ENCODE measurements around the gene MYOC.
"Not testable (repeated sequence)": the region's sequence is repeated elsewhere in the genome, so short reads cannot be mapped to it uniquely, and the experiment has no call there.

Gene MYOC

DNA sequence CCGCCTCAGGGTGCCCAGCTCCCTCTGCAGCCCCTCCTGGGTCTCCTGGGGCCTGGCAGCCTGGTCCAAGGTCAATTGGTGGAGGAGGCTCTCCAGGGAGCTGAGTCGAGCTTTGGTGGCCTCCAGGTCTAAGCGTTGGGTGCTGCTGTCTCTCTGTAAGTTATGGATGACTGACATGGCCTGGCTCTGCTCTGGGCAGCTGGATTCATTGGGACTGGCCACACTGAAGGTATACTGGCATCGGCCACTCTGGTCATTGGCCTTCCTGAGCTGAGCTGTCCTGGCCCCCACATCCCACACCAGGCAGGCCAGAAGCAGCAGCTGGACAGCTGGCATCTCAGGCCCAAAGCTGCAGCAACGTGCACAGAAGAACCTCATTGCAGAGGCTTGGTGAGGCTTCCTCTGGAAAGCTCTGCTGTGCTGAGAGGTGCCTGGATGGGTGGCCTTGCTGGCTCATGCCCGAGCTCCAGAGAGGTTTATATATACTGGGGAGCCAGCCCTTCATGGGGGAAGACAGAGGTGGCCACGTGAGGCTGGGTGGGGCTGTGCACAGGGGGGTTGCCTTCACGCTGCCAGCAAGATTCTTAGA is at the start of gene MYOC:
TSS of gene MYOC (minus strand) at position 455 of the 589 bp plus-strand sequence. CDS start at position 378, 77 bp downstream.
- TF ChIP-seq ZFX (IDR thresholded peaks at IDR 0.05) = no peak
- H3K27ac ChIP-seq = no peak within 1 kb of the TSS

DNA sequence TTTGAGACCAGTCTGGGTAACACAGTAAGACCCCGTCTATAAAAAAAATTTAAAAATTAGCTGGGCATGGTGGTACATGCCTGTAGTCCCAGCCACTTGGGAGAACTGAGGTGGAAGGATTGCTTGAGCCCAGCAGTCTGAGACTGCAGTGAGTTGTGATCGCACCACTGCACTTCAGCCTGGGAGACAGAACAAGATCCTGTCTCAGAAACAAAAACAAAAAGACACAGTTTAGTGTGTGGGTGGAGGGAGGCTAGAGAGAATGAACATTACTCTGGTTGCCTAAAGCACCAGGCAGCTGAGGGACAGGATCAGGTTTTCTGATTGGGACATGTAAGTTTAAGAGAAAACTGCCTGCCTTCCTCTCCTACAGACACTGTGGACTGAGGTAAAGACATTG is 47.0 kb upstream of the MYOC start:
- TF ChIP-seq, protein P1, sequence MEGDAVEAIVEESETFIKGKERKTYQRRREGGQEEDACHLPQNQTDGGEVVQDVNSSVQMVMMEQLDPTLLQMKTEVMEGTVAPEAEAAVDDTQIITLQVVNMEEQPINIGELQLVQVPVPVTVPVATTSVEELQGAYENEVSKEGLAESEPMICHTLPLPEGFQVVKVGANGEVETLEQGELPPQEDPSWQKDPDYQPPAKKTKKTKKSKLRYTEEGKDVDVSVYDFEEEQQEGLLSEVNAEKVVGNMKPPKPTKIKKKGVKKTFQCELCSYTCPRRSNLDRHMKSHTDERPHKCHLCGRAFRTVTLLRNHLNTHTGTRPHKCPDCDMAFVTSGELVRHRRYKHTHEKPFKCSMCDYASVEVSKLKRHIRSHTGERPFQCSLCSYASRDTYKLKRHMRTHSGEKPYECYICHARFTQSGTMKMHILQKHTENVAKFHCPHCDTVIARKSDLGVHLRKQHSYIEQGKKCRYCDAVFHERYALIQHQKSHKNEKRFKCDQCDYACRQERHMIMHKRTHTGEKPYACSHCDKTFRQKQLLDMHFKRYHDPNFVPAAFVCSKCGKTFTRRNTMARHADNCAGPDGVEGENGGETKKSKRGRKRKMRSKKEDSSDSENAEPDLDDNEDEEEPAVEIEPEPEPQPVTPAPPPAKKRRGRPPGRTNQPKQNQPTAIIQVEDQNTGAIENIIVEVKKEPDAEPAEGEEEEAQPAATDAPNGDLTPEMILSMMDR (conservative IDR thresholded peaks at IDR 0.05) = no peak
- no peak for TF ChIP-seq ZFX (IDR thresholded peaks at IDR 0.05)
- no peak overlapping the region for H3K27ac ChIP-seq

DNA sequence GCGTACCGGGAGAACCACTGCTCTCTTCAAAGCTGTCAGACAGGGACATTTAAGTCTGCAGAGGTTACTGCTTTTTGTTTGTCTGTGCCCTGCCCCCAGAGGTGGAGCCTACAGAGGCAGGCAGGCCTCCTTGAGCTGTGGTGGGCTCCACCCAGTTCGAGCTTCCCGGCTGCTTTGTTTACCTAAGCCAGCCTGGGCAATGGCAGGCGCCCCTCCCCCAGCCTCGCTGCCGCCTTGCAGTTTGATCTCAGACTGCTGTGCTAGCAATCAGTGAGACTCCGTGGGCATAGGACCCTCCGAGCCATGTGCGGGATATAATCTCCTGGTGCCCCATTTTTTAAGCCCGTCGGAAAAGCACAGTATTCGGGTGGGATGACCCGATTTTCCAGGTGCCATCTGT is 43.3 kb upstream of the MYOC start:
- H3K27ac ChIP-seq = not testable (repeated sequence)

DNA sequence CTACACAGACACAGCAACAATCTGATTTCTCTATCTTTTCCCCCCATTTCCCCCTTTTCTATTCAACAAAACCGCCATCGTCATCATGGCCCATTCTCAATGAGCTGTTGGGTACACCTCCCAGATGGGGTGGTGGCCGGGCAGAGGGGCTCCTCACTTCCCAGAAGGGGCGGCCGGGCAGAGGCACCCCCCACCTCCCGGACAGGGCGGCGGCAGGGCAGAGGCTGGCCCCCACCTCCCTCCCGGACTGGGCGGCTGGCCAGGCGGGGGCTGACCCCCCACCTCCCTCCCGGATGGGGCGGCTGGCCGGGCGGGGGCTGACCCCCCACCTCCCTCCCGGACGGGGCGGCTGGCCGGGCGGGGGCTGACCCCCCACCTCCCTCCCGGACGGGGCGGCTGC is 41.1 kb upstream of the MYOC start:
- not testable (repeated sequence) for H3K27ac ChIP-seq

DNA sequence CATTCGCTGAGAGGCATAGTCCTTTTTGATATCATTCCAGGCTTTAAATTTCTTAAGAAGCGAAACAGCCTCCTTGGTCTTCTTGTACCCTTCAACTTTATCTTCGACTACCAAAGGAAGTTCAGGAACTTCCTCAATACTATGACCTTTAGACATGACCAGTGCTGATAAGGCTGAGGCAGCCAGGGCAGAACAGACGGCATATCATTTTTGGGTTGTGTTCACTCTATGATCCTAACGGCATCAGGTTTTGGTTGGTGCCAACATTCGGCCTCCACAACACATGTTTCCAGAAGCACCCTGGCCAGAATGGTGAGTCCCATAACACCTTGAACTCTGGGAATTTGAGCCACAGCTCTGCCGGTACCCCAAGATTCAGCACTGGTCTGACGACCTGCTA is 31.4 kb upstream of the MYOC start:
- no peak overlapping the region for H3K27ac ChIP-seq
- TF ChIP-seq, protein P1 (conservative IDR thresholded peaks at IDR 0.05) = no peak
- no peak for TF ChIP-seq ZFX (IDR thresholded peaks at IDR 0.05)

DNA sequence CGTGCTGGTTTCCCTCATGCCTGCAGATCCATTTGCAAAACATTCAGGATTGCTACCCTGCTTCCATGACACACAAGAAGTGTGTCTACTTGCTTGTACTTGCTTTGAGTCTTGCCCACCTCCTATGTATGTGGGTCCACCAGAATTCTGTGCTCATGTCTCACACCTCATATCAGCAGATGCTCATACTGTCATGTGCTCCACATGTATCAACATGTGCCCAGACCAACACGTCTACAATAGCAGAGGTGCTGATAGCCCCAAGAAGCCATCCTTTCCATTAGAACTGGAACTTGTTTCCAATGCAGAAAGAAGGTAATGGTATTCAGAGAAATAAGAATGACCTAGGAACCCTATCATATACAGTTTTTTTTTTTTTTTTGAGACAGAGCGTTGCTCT is 27.9 kb upstream of the MYOC start:
- TF ChIP-seq ZFX (IDR thresholded peaks at IDR 0.05) = no peak
- TF ChIP-seq, protein P1 (conservative IDR thresholded peaks at IDR 0.05) = no peak
- no peak overlapping the region for H3K27ac ChIP-seq

DNA sequence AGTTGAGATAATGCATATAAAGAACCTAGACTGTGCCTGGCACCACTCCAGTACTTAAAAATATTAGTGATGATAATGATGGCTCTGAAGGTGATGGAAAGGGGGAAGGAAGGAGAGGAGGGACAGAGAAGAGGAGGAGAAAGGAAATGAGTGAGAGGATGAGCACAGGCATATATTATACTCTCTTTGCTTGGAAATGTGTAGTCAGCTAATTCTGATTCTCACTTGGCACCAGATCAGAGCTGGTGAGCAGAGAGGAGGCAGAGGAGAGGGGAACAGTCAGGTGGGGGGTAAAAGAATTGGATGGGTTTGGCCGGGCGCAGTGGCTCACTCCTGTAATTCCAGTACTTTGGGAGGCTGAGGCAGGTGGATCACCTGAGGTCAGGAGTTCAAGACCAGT is 24.3 kb upstream of the MYOC start:
- TF ChIP-seq, protein P1 (conservative IDR thresholded peaks at IDR 0.05) = no peak
- no peak for TF ChIP-seq ZFX (IDR thresholded peaks at IDR 0.05)
- H3K27ac ChIP-seq = no peak overlapping the region

DNA sequence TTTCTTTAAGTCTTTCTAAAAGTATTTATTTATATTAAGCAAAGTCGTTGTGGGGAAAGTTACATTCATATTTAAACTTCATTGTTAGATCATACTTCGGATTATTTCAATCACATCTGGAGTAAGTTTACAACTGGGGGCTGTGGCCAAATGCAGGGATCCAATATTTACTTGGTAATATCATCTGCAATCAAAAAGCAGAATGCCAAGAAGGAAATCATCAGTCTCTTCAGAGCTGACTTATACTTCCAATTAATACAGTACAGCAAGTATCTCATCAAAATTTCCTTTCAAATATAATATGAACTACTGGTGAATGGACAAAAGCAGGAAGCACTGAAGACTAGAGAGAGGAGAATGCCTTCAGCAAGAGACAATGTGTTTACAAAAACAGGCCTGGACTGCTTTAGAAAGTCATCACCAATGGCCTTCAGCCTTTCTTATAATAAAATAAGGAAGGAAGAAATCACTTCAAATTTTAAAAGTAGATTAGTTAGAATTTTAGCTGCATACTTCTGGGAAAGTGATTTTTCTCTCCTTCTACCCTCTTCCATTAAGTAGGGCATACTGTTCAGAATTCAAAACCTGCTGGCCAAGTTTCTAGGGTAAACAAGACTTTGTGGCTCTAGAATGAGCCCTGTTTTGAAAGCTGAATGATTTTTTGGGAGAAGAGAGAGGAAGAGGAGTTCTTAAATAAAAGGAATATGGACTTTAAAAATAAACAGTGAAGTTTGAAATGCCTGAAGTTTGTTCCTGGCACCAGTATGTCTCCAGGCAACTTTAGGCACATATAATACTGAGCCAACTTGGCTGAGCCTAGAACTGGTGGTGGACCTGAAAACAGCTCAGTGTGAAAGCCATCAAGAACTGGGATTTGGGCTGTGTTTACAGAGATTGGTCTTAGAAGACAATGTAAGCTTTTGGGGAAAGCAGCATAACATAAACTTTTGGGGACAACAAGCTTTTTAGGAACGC is 22.2 kb upstream of the MYOC start:
- no peak overlapping the region for H3K27ac ChIP-seq
- no peak for TF ChIP-seq ZFX (IDR thresholded peaks at IDR 0.05)
- TF ChIP-seq, protein P1 (conservative IDR thresholded peaks at IDR 0.05) = no peak

DNA sequence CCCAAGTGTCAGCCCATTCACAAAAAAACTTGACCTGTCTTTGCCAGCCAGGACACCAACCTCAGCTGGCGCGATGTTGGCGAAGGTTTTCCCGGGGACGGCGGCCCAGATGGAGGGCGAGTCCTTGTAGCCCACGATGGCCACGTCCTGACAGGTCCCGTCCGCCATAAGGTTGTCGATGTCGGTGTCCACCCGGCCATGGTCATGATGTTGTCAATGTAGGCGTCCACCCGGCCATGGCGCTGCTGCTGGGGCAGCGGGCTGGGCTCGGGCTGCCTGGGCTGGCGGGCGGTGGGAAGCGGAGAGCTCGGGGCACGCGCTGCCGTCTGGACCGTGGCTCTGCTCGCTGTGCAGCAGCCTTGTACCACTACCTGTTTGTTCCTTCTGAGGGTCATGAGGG is 18.3 kb upstream of the MYOC start:
- TF ChIP-seq, protein P1 (conservative IDR thresholded peaks at IDR 0.05) = no peak
- no peak for TF ChIP-seq ZFX (IDR thresholded peaks at IDR 0.05)

More for the DNA sequence above, 18.3 kb upstream of the MYOC start:
- H3K27ac ChIP-seq = no peak overlapping the region
